Activated CD4-positive, alpha-beta T cell treated with anti-CD3 and anti-CD28 coated beads for 24 hours (primary cell): ENCODE data around the gene C16orf86.
"Not testable (repeated sequence)": the region's sequence is repeated elsewhere in the genome, so short reads cannot be mapped to it uniquely, and the experiment has no call there.

Experiments used
- DNase-seq, 2 donors: peaks; one replicate each; pipeline ENCODE4 v3.0.0-alpha.2; 2020; ENCODE audit warnings: low read depth in 2 of 2

The C16orf86 gene

DNA sequence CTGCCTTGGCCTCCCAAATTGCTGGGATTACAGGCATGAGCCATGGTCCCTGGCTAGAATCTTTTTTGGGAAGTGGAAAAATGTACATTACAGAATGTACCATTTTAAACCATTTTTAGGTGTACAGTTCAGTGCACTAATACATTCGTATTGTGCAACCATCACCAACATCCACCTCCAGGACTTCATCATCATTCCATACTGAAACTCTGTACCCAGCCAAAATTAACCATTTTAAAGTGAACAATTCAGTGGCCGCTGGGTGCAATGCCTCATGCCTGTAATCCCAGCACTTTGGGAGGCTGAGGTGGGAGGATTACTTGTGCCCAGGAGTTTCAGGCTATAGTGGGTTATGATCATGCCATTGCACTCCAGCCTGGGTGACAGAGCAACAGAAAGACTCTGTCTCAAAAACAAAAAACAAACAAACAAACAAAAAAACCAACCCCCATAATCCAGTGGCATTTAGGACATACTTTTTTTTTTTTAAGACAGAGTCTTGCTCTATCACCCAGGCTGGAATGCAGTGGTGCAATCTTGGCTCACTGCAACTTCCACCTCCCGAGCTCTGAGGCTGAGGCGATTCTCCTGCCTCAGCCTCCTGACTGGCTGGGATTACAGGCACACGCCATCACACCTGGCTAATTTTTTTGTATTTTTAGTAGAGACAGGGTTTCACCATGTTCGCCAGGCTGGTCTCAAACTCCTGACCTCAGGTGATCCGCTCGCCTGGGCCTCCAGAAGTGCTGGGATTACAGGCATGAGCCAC lies 27.1 kb downstream of the C16orf86 start:
- DNase-seq, result not testable (repeated sequence)

DNA sequence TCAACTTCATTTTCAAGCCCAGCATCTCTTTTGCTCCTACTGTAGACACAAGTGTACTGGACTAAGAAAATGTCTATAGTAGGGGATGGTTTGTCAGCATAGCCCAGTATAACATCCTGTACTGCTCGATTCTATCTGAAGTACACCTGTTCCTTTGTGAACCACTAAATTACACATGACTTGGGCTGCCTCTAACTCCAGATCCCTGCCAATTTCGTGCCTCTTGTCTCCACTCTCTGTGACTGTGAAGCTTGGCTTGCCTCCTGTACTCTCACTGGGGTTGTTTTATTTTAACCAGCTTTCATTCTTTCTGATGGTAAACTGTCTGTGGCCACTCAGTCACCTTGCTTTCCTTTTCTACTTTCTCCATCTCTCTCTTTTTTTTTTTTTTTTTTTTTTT lies 28.0 kb downstream of the C16orf86 start:
- no peak for DNase-seq

DNA sequence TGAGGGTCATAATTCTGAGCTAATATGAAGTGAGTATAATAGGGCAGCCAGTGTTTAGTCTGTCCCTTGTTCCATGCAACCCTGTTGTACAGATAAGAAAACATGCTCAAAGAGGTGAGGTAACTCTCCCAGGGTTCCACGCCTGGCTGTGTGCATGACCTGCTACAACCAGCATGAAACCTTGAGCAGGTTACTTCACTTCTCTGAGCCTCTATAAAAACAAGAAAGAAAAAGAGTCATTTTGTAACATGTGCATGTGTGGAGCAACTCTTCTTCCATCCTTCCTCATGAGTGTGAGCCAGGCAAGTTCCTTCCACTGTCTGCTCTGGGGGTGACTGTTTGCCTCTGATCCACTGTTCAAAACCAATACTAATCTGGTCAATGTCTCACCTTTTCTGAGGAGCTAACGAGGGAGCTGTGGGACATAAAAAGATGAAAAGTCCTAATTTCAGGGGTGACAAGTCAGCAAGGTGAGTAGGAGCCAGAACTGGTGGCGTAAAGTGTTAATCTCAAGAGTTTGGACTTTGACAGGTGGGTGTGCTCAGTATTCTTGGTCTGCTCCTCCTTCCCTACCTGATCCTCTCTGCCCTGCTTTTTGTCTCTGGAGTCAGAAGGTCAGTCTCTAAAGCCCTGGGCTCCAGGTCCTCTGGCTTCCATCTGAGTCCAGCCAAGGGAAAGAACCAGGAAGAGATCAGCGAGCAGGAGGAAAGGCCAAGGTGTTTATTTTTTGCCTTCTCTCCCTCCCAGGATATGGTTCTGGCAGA lies 31.0 kb downstream of the C16orf86 start:
- no peak for DNase-seq

DNA sequence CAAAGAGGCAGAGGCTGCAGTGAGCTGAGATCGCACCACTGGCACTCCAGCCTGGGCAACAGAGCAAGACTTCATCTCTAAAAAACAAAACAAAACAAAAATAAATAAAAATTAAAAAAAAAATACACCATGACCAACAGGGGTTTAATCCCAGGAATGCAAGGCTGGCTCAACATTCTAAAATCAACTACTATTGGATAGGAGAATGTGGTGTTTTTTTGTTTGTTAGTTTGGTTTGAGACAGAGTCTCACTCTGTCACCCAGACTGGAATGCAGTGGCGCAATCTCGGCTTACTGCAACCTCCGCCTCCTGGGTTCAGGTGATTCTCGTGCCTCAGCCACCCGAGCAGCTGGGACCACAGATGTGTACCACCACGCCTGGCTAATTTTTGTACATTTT lies 32.7 kb downstream of the C16orf86 start:
- DNase-seq, result no peak

DNA sequence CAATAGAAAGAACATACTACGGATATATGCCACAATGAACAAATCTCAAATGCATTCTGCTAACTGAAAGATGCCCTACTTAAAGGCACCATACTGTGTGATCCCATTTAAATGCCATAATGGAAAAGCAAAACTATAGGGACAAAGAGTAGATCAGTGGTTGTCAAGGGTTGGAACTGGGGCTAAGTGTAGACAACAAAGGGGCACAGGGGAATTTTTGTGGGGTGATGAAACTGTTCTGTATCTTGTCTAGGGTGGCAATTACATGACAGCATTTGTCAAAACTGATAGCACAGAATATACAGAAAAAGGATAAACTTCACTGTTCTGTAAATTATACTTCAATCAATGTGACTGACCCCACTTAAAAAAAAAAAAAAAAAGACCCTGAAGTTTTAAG lies 34.8 kb downstream of the C16orf86 start:
- no peak for DNase-seq

DNA sequence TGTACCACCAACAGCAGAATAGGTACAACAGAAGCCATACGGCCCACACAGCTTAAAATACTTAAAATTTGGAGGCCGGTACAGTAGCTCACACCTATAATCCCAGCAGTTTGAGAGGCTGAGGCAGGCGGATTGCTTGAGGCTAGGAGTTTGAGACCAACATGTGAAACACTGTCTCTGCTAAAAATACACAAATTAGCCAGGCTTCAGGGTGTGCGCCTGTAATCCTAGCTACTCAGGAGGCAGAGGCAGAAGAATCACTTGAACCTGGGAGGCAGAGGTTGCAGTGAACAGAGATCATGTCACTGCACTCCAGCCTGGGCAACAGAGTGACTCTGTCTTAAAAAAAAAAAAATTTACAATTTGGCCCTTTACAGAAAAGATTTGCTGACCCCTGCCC lies 35.5 kb downstream of the C16orf86 start:
- no peak for DNase-seq

DNA sequence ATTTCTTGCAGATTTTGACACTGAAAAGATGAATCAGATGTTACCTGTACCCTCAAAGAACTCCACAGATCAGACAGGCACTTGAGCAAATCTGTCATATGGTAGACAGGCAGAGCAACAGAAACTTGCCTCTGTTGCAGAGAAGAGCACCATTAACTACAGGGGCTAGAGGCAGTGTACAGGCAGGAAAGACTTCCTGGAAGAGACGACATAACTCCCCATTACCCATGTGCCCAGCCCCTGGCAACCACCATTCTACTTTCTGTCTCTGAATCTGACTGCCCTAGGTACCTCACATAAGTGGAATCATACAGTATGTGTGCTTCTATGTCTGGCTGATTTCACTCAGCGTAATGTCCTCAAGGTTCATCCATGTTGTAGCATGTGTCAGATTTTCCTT lies 37.0 kb downstream of the C16orf86 start:
- no peak for DNase-seq

DNA sequence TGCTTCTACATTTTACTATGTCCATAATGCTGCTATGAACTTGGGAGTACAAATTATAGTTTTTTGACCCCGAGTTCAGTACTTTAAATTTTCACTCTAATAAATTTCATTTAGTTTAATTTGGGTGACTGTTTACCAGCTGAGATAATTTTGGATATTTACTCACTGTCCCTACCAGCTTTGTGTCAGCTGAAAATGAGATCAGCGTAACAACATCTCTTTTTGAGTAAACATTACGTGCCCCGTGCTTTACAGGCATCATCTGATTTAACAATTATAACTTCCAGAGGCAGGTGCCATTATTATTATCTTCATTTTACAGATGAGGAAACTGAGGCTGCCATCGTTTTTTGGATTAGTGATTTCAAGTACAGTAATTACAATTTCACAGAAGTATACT lies 37.5 kb downstream of the C16orf86 start:
- no peak for DNase-seq

DNA sequence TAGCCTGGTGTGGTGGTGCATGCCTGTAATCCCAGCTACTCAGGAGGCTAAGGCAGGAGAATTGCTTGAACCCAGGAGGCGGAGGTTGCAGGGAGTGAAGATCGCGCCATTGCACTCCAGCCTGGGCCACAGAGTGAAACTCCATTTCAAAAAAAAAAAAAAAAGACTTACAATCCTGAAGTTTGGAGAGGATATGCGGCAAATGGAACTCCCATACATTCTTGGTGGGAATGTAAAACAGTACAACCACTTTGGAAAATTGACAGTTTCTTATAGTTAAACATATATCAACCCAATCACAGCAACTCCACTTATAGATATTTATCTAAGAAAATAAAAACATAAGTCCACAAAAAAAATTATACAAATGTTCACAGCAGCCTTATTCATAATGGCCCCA lies 40.6 kb downstream of the C16orf86 start:
- no peak for DNase-seq

DNA sequence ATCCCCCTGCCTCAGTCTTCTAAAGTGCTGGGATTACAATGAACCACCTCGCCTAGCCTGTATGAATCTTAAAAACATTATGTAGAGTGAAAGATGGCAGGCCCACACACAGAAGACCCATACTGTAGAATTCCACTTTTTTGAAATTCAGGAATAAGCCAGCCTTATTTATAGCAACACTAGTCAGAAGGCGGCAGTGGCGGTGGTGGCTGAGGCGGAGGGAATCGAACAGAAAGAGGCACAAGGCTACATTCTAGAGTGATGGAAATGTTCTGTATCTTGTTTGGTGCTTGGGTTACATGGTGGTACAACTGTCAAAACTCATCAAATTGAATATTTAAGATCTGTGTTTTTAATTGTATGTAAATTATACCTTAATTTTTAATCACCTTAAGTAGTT lies 41.2 kb downstream of the C16orf86 start:
- no peak for DNase-seq

DNA sequence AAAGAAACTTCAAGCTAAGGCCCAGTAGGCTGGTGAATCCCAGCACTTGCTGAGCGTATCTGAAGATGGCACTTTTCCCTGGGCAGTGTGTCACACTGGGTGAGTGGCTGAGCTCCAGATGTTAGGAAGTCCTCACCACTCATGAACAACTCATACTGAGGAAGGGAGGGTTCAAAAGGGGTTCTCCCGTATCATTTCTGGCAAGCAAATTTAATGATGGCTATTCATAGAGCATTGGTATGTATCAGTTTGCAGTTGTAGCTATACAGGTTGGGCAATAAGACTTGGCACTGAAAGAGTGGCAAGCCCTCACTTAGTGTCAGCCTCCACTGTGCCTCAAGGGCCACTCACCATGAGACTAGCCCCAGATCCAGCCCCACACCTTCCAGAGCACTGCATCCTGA lies 41.8 kb downstream of the C16orf86 start:
- no peak for DNase-seq

DNA sequence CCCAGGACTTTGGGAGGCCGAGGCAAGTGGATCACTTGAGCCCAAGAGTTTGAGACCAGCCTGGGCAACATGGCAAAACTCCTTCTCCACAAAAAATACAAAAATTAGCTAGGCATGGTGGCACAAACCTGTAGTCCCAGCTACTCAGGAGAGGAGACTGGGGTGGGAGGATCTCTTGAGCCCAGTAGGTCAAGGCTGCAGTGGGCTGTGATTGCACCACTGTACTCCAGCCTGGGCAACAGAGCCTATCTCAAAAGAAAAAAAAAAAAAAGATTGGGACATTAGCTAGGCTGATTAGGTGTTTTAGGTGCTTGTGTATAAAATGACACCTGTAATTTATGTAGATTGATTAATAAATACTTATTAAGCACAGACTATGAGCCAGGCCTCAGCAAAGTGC lies 42.4 kb downstream of the C16orf86 start:
- DNase-seq, result no peak

DNA sequence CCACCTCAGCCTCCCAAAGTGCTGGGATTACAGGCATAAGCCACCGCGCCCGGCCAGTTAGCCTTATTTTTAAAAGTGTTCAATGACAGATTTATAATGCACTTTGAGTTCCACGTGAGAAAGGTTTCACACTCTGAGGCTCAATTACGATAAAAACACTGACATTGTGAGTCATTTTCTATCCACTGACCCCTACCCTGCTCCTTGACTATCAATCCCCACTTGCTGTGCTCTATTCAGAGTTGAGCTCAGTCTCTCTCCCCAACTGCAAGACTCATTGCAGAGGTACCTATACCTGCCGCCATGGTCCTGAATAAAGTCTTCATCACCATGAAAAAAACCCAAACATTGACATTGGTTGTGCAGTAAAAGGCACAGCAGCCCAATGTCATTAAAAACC lies 44.0 kb downstream of the C16orf86 start:
- no peak for DNase-seq

DNA sequence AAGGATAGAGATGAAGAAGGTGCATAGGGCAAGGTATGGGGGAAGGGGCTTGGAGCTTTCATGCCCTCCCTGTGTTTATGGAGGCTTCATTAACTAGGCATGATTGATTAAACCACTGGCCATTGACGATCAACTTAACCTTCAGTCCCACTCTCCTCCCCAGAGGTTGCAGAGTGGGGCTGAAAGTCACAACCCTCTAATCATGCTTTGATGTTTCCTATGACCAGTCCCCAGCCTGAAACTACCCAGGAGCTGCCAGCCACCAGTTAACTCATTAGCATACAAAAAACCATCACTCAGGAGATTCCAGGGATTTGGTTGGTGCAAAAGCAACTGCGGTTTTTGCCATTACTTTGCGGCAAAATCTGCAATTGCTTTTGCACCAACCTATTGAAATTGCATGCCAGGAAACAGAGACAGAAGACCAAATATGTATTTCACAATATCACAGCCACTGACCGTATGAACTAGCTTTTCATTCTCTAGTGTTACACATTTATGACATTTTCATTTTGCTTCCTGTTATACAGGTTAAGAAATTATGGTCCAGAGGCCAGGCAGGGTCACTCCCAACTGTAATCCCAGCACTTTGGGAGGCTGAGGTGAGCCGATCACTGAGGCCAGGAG lies 47.1 kb downstream of the C16orf86 start:
- no peak for DNase-seq

DNA sequence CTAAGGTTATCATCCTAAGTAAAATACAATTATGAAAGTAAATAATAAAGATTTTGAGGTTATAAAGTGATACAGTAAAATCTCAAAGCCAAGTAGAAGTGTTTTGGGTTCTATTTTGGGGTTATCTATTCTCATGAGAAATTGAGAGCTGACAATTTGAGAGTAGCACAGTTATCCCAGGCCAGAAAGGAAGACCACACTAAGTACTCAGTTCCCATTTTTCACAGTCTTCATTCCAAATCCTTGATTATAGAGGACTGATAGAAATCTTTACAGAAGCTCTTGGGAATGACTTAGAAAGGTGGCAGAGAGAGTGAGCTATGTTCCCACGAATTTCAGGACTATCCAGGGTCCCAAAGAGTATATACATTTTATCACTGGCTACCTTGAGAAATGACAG lies 47.9 kb downstream of the C16orf86 start:
- DNase-seq, result no peak

DNA sequence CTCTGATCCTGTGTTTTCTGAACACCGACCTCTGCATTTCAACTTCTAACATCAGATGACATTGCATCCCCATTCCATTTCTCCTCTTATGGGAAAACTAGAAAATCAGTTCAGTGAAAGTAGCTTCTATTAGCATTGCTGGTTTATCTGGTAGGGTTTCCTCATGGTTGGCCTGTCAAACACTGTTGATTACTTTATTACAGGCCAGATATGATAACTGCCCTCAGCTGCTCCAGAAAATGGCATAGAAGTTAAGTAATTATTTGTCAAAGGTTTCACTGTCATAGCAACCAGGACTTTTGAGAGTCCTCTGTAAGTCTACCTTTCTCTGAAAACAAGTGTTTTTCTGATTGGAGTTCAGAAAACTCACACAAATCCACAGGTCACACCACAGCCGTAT lies 49.5 kb downstream of the C16orf86 start:
- DNase-seq, result no peak
